DMS53 (cell line): Measurements from ENCODE around the gene SEMA7A.
A peak's percentile ranks its signal among the peaks of the same experiment; 100 is the strongest.
"Not testable (repeated sequence)": the region's sequence is repeated elsewhere in the genome, so short reads cannot be mapped to it uniquely, and the experiment has no call there.

Source experiments
- DNase-seq: peaks from one replicate; lab custom pipeline; 2025; lab: John Stamatoyannopoulos, UW

Gene SEMA7A, protein sequence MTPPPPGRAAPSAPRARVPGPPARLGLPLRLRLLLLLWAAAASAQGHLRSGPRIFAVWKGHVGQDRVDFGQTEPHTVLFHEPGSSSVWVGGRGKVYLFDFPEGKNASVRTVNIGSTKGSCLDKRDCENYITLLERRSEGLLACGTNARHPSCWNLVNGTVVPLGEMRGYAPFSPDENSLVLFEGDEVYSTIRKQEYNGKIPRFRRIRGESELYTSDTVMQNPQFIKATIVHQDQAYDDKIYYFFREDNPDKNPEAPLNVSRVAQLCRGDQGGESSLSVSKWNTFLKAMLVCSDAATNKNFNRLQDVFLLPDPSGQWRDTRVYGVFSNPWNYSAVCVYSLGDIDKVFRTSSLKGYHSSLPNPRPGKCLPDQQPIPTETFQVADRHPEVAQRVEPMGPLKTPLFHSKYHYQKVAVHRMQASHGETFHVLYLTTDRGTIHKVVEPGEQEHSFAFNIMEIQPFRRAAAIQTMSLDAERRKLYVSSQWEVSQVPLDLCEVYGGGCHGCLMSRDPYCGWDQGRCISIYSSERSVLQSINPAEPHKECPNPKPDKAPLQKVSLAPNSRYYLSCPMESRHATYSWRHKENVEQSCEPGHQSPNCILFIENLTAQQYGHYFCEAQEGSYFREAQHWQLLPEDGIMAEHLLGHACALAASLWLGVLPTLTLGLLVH

DNA sequence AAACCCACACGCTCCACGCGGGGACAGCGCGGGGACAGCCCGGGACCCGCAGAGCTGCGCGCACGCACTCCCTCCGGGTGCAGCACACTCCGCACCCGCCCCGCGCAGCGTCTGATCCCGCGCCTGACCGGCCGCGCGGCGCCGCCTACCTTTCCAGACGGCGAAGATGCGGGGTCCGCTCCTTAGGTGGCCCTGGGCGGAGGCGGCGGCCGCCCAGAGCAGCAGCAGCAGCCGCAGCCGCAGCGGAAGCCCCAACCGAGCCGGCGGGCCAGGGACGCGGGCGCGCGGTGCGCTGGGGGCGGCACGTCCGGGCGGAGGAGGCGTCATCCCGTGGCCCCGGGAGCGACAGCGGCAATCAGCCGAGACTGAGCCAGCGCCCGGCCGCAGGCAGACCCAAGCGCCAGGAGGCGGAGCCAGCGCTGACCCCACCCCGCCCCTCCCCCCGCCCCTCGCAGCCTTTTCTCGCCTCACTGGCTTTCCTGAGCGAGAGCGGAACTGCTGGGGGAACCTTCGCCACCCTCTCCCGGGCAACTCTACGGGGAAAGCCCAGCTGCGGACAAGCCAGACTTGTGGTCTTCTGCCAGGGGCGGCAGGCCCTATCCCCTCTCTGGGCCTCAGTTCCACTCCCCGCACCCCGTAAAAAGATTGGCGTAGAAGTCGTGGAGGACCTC lies at the start of gene SEMA7A:
SEMA7A (minus strand) TSS at position 367 of the 671 bp plus-strand sequence; CDS start at position 327, 40 bp downstream.
- peak; percentile 86 for DNase-seq

DNA sequence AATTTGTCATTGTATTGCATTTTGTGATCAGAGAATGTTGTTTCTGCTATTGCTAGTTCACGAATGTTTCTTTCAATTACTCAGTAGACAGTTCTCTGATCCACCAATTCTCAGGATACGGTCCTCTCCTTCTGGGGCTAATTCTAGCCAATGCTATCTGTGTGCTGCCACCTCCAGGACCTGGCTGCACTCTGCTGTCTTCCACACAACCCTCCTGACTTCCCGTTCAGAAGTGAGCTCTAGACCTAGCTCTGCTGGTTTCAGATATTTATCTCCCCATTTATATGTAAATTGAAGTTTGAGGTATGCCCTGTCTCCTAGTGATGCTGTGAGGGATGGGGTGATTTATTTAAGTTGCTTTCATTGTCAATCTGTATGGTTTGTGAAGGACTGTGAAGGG lies 48.9 kb upstream of the SEMA7A start:
- no peak for DNase-seq

DNA sequence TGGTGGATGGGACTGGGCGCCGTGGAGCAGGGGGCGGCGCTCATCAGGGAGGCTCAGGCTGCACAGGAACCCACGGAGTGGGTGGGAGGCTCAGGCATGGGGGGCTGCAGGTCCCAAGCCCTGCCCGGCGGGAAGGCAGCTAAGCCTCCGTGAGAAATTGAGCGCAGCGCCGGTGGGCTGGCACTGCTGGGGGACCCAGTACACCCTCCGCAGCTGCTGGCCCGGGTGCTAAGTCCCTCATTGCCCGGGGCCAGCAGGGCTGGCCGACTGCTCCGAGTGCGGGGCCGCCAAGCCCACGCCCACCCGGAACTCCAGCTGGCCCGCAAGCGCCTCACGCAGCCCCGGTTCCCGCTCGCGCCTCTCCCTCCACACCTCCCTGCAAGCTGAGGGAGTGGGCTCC lies 46.6 kb upstream of the SEMA7A start:
- not testable (repeated sequence) for DNase-seq

DNA sequence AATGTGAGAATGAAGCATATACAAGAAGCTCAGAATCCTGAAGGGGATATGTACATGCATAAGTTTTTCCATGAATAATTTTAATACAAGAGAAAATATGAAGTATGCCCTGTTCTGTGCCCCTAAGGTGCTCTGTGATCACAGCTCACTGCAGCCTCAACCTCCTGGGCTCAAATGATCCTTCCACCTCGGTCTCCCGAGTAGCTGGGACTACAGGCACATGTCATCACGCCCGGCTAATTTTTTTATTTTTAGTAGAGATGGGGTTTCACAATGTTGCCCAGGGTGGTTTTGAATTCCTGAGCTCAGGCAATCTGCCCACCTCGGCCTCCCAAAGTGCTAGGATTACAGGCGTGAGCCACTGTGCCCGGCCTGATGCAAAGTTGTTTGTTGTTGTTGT lies 37.9 kb upstream of the SEMA7A start:
- DNase-seq, result not testable (repeated sequence)

DNA sequence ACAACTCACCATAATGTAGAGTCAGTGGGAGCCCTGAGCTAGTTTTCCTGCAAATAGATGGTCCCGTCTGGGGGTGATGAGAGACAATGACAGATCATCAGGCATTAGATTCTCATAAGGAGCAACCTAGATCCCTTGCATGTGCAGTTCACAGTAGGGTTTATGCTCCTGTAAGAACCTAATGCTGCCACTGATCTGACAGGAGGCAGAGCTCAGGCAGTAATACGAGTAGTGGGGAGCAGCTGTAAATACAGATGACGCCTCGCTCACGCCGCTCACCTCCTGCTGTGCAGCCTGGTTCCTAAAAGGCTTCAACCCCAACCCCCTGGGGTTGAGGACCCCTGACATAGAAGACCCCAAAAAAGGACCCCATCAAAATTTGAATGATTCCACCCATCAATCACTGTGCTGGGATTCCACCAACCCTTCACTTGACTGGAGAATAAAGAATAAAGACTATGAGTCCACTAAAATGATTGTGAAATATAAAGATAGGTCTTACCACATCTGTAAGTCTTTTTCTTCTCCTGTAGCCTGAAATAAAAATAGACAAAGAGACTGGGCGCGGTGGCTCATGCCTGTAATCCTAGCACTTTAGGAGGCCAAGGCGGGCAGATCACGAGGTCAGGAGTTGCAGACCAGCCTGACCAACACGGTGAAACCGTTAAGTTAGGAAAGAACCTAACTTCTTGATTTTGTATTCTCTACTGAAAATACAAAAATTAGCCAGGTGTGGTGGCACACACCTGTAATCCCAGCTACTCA lies 37.1 kb upstream of the SEMA7A start:
- DNase-seq, result no peak

DNA sequence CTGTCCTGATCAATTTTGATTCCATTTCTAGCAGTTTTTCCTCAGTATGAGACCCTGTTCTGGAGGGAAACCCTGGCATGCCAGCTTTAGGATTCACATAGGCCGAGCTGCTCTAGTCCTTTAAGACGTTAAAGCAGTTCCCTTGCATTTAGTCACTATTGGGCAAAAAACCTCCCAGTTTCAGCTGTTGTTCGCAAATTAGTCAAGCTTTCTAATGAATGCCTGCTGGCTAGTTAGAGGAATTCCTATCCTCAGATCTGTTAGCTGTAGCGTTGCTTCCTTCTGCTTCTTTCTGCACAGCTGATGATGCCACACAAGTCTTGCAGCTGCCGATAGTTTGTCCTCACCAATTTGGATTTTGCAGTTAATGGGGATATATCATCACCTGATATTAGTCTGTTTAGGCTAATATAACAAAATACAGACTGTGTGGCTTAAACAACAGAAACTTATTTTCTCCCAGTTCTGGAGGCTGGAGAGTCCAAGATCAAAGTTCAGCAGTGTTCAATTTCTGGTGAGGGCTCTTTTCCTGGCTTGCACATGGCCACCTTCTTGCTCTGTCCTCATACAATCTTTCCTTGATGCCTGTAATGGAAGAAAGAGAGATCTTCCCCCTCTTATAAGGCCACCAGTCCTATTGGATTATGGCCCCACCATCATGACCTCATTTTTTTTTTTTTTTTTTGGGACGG lies 34.7 kb upstream of the SEMA7A start:
- no peak for DNase-seq

DNA sequence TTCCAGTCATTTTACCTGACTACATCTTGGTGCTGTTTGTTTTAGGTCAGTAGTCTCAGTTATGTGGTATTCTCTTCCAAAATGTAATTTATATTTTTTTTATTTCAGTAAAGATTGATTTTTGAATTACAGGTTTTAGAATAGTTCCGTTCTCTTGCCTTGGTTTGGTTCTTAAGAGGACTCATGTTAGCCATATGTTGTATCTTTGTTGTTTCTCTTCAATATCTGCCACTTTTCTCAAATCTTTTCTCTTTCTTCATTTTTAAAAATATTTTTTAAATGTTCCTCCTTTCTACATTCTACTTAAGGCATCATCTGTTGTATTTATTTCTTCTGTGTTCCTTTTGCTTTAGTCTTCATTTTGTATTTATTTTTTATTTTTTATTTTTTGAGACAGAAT lies 32.8 kb upstream of the SEMA7A start:
- DNase-seq, result no peak

DNA sequence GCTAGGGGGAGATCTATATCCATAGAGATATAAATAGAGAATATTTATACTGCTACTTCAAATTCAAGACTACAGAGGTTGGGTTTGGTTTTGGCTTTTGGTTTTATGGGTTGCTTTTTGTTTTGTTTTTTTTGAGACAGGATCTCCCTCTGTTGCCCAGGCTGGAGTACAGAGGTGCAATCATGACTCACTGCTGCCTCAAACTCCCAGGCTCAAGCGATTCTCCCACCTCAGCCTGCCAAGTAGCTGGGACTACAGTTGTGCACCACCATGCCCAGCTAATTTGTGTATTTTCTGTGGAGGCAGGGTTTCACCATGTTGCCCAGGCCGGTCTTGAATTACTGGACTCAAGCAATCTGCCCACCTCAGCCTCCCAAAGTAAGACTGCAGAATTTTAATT lies 31.1 kb upstream of the SEMA7A start:
- DNase-seq, result no peak

DNA sequence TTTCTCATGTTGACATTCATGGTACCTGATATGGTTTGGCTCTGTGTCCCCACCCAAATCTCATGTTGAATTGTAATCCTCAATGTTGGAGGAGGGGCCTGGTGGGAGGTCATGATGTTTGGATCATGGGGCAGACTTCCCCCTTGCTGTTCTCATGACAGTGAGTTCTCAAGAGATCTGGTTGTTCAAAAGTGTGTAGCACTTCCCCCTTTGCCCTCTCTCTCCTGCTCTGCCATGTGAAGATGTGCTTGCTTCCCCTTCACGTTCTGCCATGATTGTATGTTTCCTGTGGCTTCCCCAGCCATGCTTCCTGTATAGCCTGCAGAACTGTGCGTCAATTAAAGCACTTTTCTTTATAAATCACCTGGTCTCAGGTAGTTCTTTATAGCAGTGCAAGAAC lies 30.5 kb upstream of the SEMA7A start:
- DNase-seq, result no peak

DNA sequence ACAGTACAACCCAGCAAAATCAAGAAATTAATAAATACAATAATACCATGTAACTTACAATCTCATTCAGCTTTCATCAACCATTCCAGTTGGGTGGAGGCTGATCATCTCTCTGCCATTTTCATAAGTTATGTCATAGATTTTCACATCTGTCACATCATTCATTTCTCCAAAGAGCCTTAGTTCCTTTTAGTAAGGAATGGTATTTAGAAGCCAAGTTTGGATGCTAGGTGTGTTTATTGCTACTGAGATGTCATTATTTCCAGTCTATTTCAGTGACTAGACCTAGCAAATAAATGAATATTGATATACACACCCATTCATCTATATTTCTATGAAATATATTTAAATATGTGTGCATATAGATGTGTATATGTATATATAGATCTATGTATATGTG lies 29.9 kb upstream of the SEMA7A start:
- no peak for DNase-seq

DNA sequence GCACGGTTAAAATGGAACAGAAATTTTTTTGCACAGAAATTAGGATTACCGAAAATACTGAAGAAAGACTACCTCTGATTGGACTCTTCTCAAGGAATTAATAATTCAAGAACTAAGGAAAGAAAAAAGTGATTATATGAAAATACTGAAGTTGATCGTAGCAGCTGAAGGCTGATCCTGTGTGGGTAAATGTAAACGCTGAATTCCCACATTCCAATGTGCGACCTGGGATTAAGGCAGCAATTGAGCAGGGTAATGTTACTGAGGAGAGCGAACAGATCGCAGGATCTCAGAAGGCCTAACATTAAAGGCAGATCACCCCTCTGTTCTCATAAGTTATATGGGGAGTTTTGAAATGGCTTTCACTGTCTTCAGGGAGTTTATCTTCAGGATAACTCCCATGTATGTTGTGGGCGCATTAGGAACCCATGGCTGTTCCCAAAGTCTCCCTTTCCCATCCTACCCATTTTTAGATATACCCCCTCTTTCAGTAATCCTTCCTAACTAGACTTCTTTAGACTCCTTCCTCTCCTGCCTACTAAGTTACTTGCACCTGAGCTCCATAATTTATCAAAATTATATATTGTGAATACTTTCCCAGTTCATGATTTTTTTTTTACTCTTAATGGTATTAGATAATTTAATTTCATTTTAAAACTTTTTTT lies 28.2 kb upstream of the SEMA7A start:
- DNase-seq, result peak; percentile 21

DNA sequence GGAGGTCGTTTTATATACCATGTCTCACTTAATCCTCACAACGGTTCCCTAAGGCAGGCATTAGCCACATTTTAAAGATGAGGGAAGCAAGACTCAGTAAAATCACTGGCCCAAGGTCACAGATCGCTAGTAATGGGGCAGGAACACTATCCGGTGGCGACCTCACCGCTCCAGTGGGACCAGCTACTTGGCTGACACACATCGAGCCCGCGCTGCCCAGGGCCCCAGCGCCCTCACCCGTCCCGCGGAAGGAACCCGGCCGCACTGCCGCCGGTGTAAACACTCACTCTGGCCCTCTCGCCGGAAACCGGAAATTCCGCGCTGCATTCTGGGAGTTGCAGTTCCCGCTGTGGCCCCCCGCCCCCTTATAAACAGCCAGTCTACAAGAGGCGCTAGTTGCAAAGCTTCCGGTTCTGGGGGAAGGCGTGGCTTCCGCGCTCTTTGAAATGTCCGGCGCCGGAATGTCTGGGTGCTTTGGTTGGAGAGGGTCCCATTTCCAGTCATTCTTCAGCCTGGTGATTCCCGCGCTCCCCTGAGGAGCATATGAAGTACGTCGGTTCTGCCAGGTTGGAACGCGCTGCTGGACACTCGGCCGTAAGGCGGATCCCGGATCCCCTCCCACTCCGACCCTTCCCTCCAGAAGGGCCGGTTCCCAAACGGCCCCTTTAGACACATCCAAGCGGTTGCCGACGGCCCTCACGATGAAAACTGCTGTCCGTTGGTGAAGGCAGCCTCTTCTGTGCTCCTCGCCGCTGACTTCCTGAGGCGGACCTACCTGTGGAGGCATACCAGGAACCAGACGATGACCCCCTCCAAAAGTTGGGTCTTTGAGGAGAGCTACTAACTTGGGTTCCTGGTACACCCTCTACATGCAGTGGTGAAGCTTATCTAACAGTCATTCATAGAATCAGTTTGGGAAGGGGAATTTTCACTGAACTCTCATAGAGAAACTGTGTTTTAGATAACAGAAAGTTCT lies 27.4 kb upstream of the SEMA7A start, which contains the start of gene UBL7:
UBL7 (minus strand) TSS at position 290 of the 976 bp plus-strand sequence. CDS start 2,293 bp downstream, outside the sequence.
- peak; percentile 97 for DNase-seq

DNA sequence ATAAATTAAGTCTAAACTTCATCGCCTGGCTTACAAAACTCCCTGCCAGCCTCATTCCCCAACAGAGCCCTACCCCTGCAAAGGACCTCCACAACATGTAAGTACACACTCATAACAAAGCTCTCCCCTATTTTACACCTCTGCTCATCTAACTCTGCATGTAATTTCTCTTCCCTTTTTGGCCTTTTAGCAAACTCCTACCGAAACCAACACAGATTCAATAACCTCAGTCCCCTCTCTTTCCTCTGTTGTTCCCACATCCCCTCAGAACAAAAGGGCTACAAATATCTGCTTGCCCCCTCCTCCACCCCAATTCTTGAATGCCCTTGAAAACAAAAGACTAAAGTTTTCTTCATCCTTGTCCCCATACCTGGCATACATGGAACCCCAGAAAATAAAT lies 26.5 kb upstream of the SEMA7A start:
- no peak for DNase-seq

DNA sequence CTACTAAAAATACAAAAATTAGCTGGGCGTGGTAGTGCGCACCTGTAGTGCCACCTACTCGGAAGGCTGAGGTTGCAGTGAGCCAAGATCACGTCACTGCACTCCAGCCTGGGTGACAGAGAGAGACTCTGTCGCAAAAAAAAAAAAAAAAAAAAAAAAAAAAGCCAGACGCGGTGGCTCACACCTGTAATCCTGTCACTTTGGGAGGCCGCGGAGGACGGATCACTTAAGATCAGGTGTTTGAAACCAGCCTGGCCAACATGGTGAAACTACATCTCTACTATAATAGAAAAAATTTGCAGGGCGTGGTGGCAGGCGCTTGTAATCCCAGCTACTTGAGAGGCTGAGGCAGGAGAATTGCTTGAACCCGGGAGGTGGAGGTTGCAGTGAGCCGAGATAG lies 26.0 kb upstream of the SEMA7A start:
- not testable (repeated sequence) for DNase-seq

DNA sequence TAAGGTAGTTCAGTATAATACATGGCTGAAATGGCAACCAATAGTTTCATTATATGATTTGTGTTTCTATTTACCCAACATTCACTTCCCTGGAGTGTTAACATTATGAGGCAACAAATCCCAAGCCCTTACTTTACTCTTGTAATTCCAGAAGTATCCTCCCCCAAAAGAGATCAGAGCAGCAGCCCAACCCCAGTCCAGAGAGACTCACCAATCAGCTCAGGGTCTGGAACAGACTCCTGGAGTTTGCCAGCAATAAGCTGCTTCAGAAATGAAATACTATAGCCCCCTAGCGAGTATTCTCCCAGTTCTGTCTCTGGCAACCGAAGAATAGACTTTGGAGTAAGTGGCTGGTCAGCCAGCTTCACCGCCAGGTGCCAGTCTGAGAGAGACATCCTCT lies 24.7 kb upstream of the SEMA7A start:
- no peak for DNase-seq

DNA sequence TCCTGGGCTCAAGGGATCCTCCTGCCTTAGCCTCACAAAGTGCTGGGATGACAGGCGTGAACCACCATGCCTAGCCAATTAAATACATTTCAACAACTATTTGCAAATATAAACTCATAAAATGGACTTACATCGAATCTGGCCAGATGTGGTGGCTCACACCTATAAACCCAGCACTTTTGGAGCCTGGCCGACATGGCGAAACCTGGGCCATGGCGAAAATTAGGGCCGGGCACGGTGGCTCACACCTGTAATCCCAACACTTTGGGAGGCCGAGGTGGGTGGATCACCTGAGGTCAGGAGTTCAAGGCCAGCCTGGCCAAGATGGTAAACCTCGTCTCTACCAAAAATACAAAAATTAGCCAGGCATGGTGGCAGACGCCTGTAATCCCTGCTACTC lies 23.3 kb upstream of the SEMA7A start:
- DNase-seq, result not testable (repeated sequence)

DNA sequence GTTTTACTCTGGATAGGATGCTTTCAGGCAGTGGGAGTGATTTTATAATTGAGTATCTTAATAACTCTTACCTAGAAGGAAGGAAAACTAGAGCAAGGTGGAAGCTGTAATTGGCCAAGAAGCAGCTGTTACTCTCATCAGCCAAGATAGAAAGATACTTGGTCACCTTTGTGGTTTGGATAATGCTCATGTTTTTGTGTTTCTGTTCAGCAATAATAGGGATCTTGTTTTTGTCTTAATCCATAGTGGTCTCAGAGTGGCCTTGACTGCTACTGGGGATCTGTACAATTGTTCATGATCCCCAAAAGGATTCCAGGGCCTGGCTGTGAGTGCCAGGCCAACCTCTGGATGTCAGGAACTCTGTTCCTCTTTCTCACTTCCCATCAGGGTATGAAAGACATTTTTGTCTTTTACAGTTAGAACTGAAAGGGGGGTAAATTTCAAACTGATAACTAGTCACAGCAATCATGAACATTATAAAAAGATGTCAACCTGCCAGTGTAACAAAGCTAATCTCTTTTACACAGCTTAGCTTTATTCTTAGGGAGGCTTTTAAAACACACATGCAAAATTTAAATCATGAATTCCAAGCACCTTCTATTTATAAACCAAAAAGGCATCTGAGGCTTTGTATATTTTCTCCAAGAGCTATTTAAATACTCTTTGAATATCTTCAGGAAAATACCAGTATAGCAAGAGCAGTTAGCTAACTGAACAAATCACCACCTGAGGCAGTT lies 21.2 kb upstream of the SEMA7A start:
- DNase-seq, result no peak

DNA sequence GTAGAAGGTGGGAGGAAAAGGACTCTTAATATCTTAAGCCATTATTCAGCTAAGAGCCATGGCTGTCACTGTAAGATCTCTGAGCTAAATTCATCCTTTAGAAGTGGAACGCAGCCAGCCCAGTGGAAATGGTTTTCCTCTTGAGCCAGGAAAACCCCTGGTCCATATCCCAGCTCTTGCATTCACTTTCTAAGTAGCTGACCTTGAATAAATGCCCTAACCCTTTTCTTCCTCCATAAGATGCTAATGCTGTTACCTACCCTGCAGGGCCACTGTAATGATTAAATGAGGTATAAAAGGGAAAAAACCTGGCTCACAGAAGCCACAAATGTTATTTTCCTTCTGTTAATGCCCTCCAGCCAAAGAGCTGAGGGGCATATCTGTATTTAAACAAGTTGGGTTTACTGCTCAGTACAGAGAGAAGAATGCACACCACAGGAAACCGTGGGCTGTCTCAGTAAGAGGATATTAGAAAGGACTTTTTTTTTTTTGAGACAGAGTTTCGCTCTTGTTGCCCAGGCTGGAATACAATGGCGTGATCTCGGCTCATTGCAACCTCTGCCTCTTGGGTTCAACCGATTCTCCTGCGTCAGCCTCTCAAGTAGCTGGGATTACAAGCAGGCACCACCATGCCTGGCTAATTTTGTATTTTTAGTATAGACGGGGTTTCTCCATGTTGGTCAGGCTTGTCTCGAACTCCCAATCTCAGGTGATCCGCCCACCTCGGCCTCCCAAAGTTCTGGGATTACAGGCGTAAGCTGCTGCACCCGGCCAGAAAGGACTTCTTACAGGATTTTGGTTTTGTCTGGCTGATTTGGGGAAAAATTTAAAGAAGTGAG lies 20.4 kb upstream of the SEMA7A start:
- DNase-seq, result no peak
